H9 (cell line): Measurements from ENCODE around the gene CENPL. TPM values are rescaled to one million over a fixed set of nuclear protein-coding genes. Genes with fewer than 3 reads are reported as not detected.

Experiments
- DNase-seq: peaks from one replicate; pipeline ENCODE4 v3.0.0-alpha.2; 2017
- H2AFZ ChIP-seq: one replicate; pipeline ENCODE4 v1.6.1; 2013; ENCODE audit warnings: mild to moderate bottlenecking, low read length, control low read depth, moderate library complexity
- H2AK5ac ChIP-seq: 2 replicates; pipeline ENCODE4 v1.6.1; 2013; ENCODE audit warnings: low read length, control low read depth, mixed read lengths; ENCODE audit not compliant: insufficient read length
- H2BK120ac ChIP-seq: one replicate; pipeline ENCODE4 v1.6.1; 2013; ENCODE audit warnings: low read depth, mild to moderate bottlenecking, low read length, control low read depth, inconsistent platforms; ENCODE audit not compliant: poor library complexity, severe bottlenecking
- H2BK12ac ChIP-seq: 2 replicates; pipeline ENCODE4 v1.6.1; 2013; ENCODE audit warnings: low read length, control low read depth, mixed read lengths, low read depth; ENCODE audit not compliant: insufficient read length
- H2BK15ac ChIP-seq: 2 replicates; pipeline ENCODE4 v1.6.1; 2013; ENCODE audit warnings: low read depth, low read length, control low read depth
- H2BK20ac ChIP-seq: one replicate; pipeline ENCODE4 v1.6.1; 2013; ENCODE audit warnings: low read depth, mild to moderate bottlenecking, low read length, control low read depth, inconsistent platforms; ENCODE audit not compliant: poor library complexity, severe bottlenecking
- H2BK5ac ChIP-seq: 2 replicates; pipeline ENCODE4 v1.6.1; 2013; ENCODE audit warnings: low read length, control low read depth, mixed read lengths; ENCODE audit not compliant: insufficient read length
- H3K14ac ChIP-seq: 2 replicates; pipeline ENCODE4 v1.6.1; 2013; ENCODE audit warnings: low read length, control low read depth; ENCODE audit not compliant: insufficient read depth
- H3K18ac ChIP-seq: 2 replicates; pipeline ENCODE4 v1.6.1; 2013; ENCODE audit warnings: low read depth, mild to moderate bottlenecking, mixed read lengths, low read length, control low read depth; ENCODE audit not compliant: insufficient read length
- H3K23ac ChIP-seq: 2 replicates; pipeline ENCODE4 v1.6.1; 2013; ENCODE audit warnings: low read length, control low read depth, mixed read lengths, low read depth; ENCODE audit not compliant: insufficient read length
- H3K23me2 ChIP-seq: 2 replicates; pipeline ENCODE4 v1.6.1; 2013; ENCODE audit warnings: low read depth, mild to moderate bottlenecking, mixed read lengths, low read length, control low read depth; ENCODE audit not compliant: insufficient read length, poor library complexity, severe bottlenecking
- H3K27ac ChIP-seq: 2 replicates; pipeline ENCODE4 v1.5.1; 2013; ENCODE audit warnings: low read length, control low read depth, mixed read lengths, low read depth; ENCODE audit not compliant: insufficient read length
- H3K27me3 ChIP-seq: 2 replicates; pipeline ENCODE4 v1.6.1; 2013; ENCODE audit warnings: low read length, control low read depth, inconsistent platforms; ENCODE audit not compliant: insufficient read depth
- H3K4ac ChIP-seq: 2 replicates; pipeline ENCODE4 v1.6.1; 2013; ENCODE audit warnings: low read depth, mild to moderate bottlenecking, control low read depth, inconsistent platforms, low read length, moderate library complexity
- H3K4me1 ChIP-seq: 2 replicates; pipeline ENCODE4 v1.6.1; 2013; ENCODE audit warnings: low read length, control low read depth, inconsistent platforms; ENCODE audit not compliant: insufficient read depth
- H3K4me2 ChIP-seq: 2 replicates; pipeline ENCODE4 v1.6.1; 2013; ENCODE audit warnings: low read length, control low read depth, mixed read lengths; ENCODE audit not compliant: insufficient read length, insufficient read depth
- H3K56ac ChIP-seq: 2 replicates; pipeline ENCODE4 v1.6.1; 2013; ENCODE audit warnings: low read depth, mild to moderate bottlenecking, mixed read lengths, low read length, control low read depth; ENCODE audit not compliant: insufficient read length
- H3K79me1 ChIP-seq: 2 replicates; pipeline ENCODE4 v1.6.1; 2013; ENCODE audit warnings: low read depth, mild to moderate bottlenecking, moderate library complexity, low read length, control low read depth, inconsistent platforms; ENCODE audit not compliant: insufficient read depth, poor library complexity, severe bottlenecking
- H3K79me2 ChIP-seq: 2 replicates; pipeline ENCODE4 v1.6.1; 2013; ENCODE audit warnings: low read length, control low read depth, inconsistent platforms; ENCODE audit not compliant: insufficient read depth
- H3K9ac ChIP-seq: 2 replicates; pipeline ENCODE4 v1.6.1; 2013; ENCODE audit warnings: low read length, control low read depth, mixed read lengths; ENCODE audit not compliant: insufficient read length; ENCODE audit errors: extremely low read depth
- H3K9me3 ChIP-seq: one replicate; pipeline ENCODE4 v1.6.1; 2013; ENCODE audit warnings: low read depth, low read length, inconsistent platforms; ENCODE audit not compliant: control insufficient read depth
- H3T11ph ChIP-seq: one replicate; pipeline ENCODE4 v1.6.1; 2013; ENCODE audit warnings: mild to moderate bottlenecking, low read length, control low read depth, inconsistent platforms
- H4K20me1 ChIP-seq: one replicate; pipeline ENCODE4 v1.6.1; 2013; ENCODE audit not compliant: control insufficient read depth, insufficient read length, insufficient read depth
- H4K5ac ChIP-seq: 2 replicates; pipeline ENCODE4 v1.6.1; 2013; ENCODE audit warnings: low read depth, mild to moderate bottlenecking, mixed read lengths, low read length, control low read depth; ENCODE audit not compliant: insufficient read length
- H4K8ac ChIP-seq: replicated peaks from 2 replicates; pipeline ENCODE4 v1.6.1; 2013; ENCODE audit warnings: low read length, control low read depth, mixed read lengths, low read depth; ENCODE audit not compliant: insufficient read length
- H4K91ac ChIP-seq: 2 replicates; pipeline ENCODE4 v1.6.1; 2013; ENCODE audit warnings: low read depth, mild to moderate bottlenecking, moderate library complexity, mixed read lengths, low read length, control low read depth; ENCODE audit not compliant: insufficient read length
- H3K27ac Mint-ChIP-seq, 3 experiments: 2 replicates in 2 of 3; 3 replicates in 1 of 3; pipeline ENCODE4 v1.8.0; 2020 to 2021; ENCODE audit warnings: mixed read lengths in 3 of 3, mild to moderate bottlenecking in 1 of 3, moderate library complexity in 1 of 3
- H3K27me3 Mint-ChIP-seq: 2 replicates; pipeline ENCODE4 v1.8.0; 2021; ENCODE audit warnings: low read depth, mild to moderate bottlenecking, moderate library complexity, mixed read lengths
- H3K36me3 Mint-ChIP-seq, 3 experiments: 2 replicates in 2 of 3; 3 replicates in 1 of 3; pipeline ENCODE4 v1.8.0; 2020 to 2021; ENCODE audit warnings: low read depth in 3 of 3, mixed read lengths in 3 of 3; ENCODE audit not compliant: insufficient read depth in 1 of 3
- H3K4me1 Mint-ChIP-seq, 2 experiments: 2 replicates each; pipeline ENCODE4 v1.8.0; 2020; ENCODE audit warnings: mixed read lengths in 2 of 2
- H3K4me3 Mint-ChIP-seq, 2 experiments: 2 replicates in 1 of 2; 3 replicates in 1 of 2; pipeline ENCODE4 v1.8.0; 2020 to 2021; ENCODE audit warnings: mild to moderate bottlenecking in 2 of 2, mixed read lengths in 2 of 2, moderate library complexity in 1 of 2
- H3K9me3 Mint-ChIP-seq, 2 experiments: 2 replicates in 1 of 2; 3 replicates in 1 of 2; pipeline ENCODE4 v1.8.0; 2020; ENCODE audit warnings: mild to moderate bottlenecking in 2 of 2, mixed read lengths in 2 of 2, moderate library complexity in 1 of 2
- WGBS: extraction: QIAGEN DNeasy Blood & Tissue Kit; methylation state at CpG from one replicate; pipeline ENCODE4 v1.1.7; 2013; ENCODE audit warnings: missing lambda C conversion rate, low lambda C conversion rate, mixed read lengths; ENCODE audit not compliant: insufficient read length; ENCODE audit errors: extremely low coverage; 5-methylcytosine and 5-hydroxymethylcytosine counted together
- total RNA-seq: library from RNA; stranded (reverse); gene quantifications from 2 replicates; pipeline ENCODE4 v1.2.1, GENCODE V29; 2021
- TF ChIP-seq, protein P1 (sequence below): fragments of 200-600 bp; sonication (generic); conservative IDR thresholded peaks from 3 replicates; pipeline ENCODE4 v1.8.0; 2021; ENCODE audit warnings: antibody characterized with exemption, mild to moderate bottlenecking

The CENPL gene
- total RNA-seq, 1 experiment from 2014 or later, result 14.4 TPM

DNA sequence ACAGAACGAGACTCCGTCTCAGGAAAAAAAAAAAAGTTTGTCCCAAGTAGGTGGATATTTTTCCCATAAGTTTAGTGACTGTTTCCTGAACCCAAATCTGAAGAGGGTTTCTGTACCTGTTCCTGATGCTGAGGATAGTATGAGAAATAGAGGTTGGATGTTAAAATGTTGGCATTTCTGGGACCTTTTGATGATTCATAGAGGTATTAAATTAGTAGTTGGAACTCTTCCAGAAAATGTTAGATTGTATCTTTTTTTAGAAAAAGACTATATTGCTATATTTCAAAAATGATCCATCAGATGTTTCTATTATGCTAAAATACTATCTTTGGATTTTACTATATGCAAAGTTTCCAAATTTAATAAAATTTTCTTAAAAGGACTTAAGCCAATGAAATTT lies 2.9 kb upstream of the CENPL start:
- no peak overlapping the region for H2BK5ac ChIP-seq
- H3K27me3 Mint-ChIP-seq, result no peaks in the 10 kb centered on the region
- H3K4me2 ChIP-seq, result no peak overlapping the region
- H3K36me3 Mint-ChIP-seq, result peaks cover 14 to 31% (median 24%) of the 10 kb centered on the region in 3 experiments; a peak in 6 of 7 replicates
- H2AFZ ChIP-seq, result no peak overlapping the region
- no peak overlapping the region for H3K14ac ChIP-seq
- no peak overlapping the region for H3K27ac ChIP-seq
- 0 out of 7 replicates have a peak overlapping the region, but pooled peaks of 1 of the 3 experiments have one; percentile 15 for H3K27ac Mint-ChIP-seq
- TF ChIP-seq, protein P1, sequence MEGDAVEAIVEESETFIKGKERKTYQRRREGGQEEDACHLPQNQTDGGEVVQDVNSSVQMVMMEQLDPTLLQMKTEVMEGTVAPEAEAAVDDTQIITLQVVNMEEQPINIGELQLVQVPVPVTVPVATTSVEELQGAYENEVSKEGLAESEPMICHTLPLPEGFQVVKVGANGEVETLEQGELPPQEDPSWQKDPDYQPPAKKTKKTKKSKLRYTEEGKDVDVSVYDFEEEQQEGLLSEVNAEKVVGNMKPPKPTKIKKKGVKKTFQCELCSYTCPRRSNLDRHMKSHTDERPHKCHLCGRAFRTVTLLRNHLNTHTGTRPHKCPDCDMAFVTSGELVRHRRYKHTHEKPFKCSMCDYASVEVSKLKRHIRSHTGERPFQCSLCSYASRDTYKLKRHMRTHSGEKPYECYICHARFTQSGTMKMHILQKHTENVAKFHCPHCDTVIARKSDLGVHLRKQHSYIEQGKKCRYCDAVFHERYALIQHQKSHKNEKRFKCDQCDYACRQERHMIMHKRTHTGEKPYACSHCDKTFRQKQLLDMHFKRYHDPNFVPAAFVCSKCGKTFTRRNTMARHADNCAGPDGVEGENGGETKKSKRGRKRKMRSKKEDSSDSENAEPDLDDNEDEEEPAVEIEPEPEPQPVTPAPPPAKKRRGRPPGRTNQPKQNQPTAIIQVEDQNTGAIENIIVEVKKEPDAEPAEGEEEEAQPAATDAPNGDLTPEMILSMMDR, result no peak
- H3K4ac ChIP-seq, result no peak overlapping the region
- H3K79me1 ChIP-seq, result peaks cover under 1% of the 10 kb centered on the region
- H3K9me3 ChIP-seq, result no peaks in the 10 kb centered on the region
- H3K23me2 ChIP-seq, result peaks cover 7% of the 10 kb centered on the region
- no peak overlapping the region for H2BK20ac ChIP-seq
- H4K5ac ChIP-seq, result no peak overlapping the region
- no peak overlapping the region for H2AK5ac ChIP-seq
- no peak overlapping the region for H3K9ac ChIP-seq
- no peaks in the 10 kb centered on the region for H3K27me3 ChIP-seq
- no peak overlapping the region for H3K18ac ChIP-seq
- H2BK15ac ChIP-seq, result no peak overlapping the region
- H3K9me3 Mint-ChIP-seq, result no peaks in the 10 kb centered on the region
- no peak overlapping the region for H3K56ac ChIP-seq
- H3K23ac ChIP-seq, result no peak overlapping the region
- H2BK120ac ChIP-seq, result no peak overlapping the region
- H3K4me1 ChIP-seq, result no peaks in the 10 kb centered on the region; the same call in 1 of the 2 replicates
- H4K20me1 ChIP-seq, result no peaks in the 10 kb centered on the region
- H3K4me1 Mint-ChIP-seq, result peaks cover 11 to 16% of the 10 kb centered on the region in 2 experiments
- no CpG with 5 or more reads among the region's 2 CpGs for WGBS
- no peak for DNase-seq
- no peak overlapping the region for H2BK12ac ChIP-seq
- H3K79me2 ChIP-seq, result peaks cover 9% of the 10 kb centered on the region; the same call in 1 of the 2 replicates
- H4K8ac ChIP-seq, result no peak overlapping the region
- H3K4me3 Mint-ChIP-seq, result no peak overlapping the region
- no peak overlapping the region for H3T11ph ChIP-seq
- H4K91ac ChIP-seq, result no peak overlapping the region
